ENCODE measurements around the gene TBCB.
"Not testable (repeated sequence)": the region's sequence is repeated elsewhere in the genome, so short reads cannot be mapped to it uniquely, and the experiment has no call there.

The TBCB gene

GRCh38 chr19:36169084-36169760 lies 54.0 kb downstream of the TBCB start:
- Histone ChIP-seq H3K27me3 (ENCODE audit: insufficient read depth, low read length) (no peaks in the 10 kb centered on the region), H3K4me1 (ENCODE audit: insufficient read depth, low read length, severe bottlenecking) (peaks cover 5% of the 10 kb centered on the region), H2AFZ (ENCODE audit: low read length) (no peak overlapping the region), H3F3A (ENCODE audit: insufficient read depth, low read length) (no peaks in the 10 kb centered on the region), H4K20me1 (ENCODE audit: insufficient read depth, low read length) (no peaks in the 10 kb centered on the region), H3K9me2 (ENCODE audit: low read depth, low read length) (no peaks in the 10 kb centered on the region), H3K9me3 (ENCODE audit: low read length) (no peaks in the 10 kb centered on the region), H3K36me3 (ENCODE audit: insufficient read depth, low read length) (no peaks in the 10 kb centered on the region), H3K9ac (ENCODE audit: low read length) (no peak overlapping the region), H3K4me3 (ENCODE audit: low read depth, low read length, poor library complexity, severe bottlenecking) (no peak overlapping the region), H3K27ac (ENCODE audit: low read depth, low read length, poor library complexity, severe bottlenecking) (no peak overlapping the region), H3K79me2 (ENCODE audit: insufficient read depth, low read length) (no peaks in the 10 kb centered on the region), H3K4me2 (ENCODE audit: low read length) (no peak overlapping the region)
- TF ChIP-seq CTCF (IDR thresholded peaks at IDR 0.05; ENCODE audit: low read length) (no peak), EZH2 (IDR thresholded peaks at IDR 0.05; ENCODE audit: borderline replicate concordance, low read length) (no peak)

GRCh38 chr19:36172852-36173251 lies 57.6 kb downstream of the TBCB start:
- Histone ChIP-seq H3K4me3 (ENCODE audit: low read depth, low read length, poor library complexity, severe bottlenecking) (no peak overlapping the region), H3K9me2 (ENCODE audit: low read depth, low read length) (no peaks in the 10 kb centered on the region), H3K27me3 (ENCODE audit: insufficient read depth, low read length) (no peaks in the 10 kb centered on the region), H3F3A (ENCODE audit: insufficient read depth, low read length) (no peaks in the 10 kb centered on the region), H2AFZ (ENCODE audit: low read length) (no peak overlapping the region), H3K27ac (ENCODE audit: low read depth, low read length, poor library complexity, severe bottlenecking) (no peak overlapping the region), H3K4me2 (ENCODE audit: low read length) (no peak overlapping the region), H3K79me2 (ENCODE audit: insufficient read depth, low read length) (no peaks in the 10 kb centered on the region), H3K36me3 (ENCODE audit: insufficient read depth, low read length) (no peaks in the 10 kb centered on the region), H4K20me1 (ENCODE audit: insufficient read depth, low read length) (no peaks in the 10 kb centered on the region), H3K9me3 (ENCODE audit: low read length) (no peaks in the 10 kb centered on the region), H3K9ac (ENCODE audit: low read length) (no peak overlapping the region), H3K4me1 (ENCODE audit: insufficient read depth, low read length, severe bottlenecking) (peaks cover 5% of the 10 kb centered on the region)
- TF ChIP-seq CTCF (IDR thresholded peaks at IDR 0.05; ENCODE audit: low read length), result no peak
- TF ChIP-seq EZH2 (IDR thresholded peaks at IDR 0.05; ENCODE audit: borderline replicate concordance, low read length), result no peak

- not testable (repeated sequence) for H3K4me2 ChIP-seq (ENCODE audit: low read length); H3K36me3 ChIP-seq (ENCODE audit: insufficient read depth, low read length); H3K9me2 ChIP-seq (ENCODE audit: low read depth, low read length); H3K4me3 ChIP-seq (ENCODE audit: low read depth, low read length, poor library complexity, severe bottlenecking); H3K27ac ChIP-seq (ENCODE audit: low read depth, low read length, poor library complexity, severe bottlenecking); H4K20me1 ChIP-seq (ENCODE audit: insufficient read depth, low read length); H3F3A ChIP-seq (ENCODE audit: insufficient read depth, low read length); H3K27me3 ChIP-seq (ENCODE audit: insufficient read depth, low read length); H3K9ac ChIP-seq (ENCODE audit: low read length); H3K79me2 ChIP-seq (ENCODE audit: insufficient read depth, low read length); H2AFZ ChIP-seq (ENCODE audit: low read length); H3K4me1 ChIP-seq (ENCODE audit: insufficient read depth, low read length, severe bottlenecking); H3K9me3 ChIP-seq (ENCODE audit: low read length)
These were observed 58.6 kb downstream of the TBCB start for GRCh38 chr19:36173846-36174245.
